ENCODE data around the gene FAM236B.
"Not testable (repeated sequence)": the region's sequence is repeated elsewhere in the genome, so short reads cannot be mapped to it uniquely, and the experiment has no call there.

Gene FAM236B

DNA sequence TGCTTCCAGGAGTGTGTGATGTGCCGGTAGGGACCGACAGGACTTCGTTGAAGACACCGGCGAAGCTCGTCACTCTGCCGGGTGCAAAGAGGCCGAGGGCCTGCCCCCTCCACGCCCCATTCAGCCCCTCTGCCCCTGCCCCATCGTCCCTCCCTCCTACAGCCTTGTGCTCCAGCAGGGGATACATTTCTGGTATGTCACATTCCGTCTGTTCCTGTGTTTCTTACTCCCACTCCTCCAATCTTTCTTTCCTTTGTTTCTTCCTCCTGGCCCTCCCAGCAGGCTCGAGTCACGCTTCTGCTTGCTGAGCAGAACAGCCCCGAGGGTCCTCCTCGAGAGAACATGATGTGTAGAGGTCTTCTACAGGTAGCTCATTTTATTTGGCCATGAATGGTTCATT, at the start of gene FAM236B:
TSS of gene FAM236B (minus strand) at position 101 of the 400 bp plus-strand sequence. CDS start at position 1, 100 bp downstream.
- H3K4me3 ChIP-seq (ENCODE audit: low read depth, low read length): not testable (repeated sequence)

DNA sequence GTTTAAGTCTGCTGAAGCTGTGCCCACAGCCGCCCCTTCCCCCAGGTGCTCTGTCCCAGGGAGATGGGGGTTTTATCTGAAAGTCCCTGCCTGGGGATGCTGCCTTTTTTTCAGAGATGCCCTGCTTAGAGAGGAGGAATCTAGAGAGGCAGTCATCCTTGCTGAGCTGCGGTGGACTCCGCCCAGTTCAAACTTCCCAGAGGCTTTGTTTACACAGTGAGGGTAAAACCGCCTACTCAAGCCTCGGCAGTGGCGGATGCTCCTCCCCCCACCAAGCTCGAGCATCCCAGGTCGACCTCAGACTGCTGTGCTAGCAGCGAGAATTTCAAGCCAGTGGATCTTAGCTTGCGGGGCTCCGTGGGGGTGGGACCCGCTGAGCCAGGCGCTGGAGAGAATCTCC, 48.2 kb upstream of the FAM236B start:
- not testable (repeated sequence) for H3K4me3 ChIP-seq (ENCODE audit: low read depth, low read length)

GRCh38 chrX:72808110-72808509, 25.6 kb upstream of the FAM236B start, which contains the start of gene FAM236D:
TSS of gene FAM236D (minus strand) at chrX:72808210. CDS start at chrX:72808110, 100 bp downstream.
- not testable (repeated sequence) for H3K4me3 ChIP-seq (ENCODE audit: low read depth, low read length)

DNA sequence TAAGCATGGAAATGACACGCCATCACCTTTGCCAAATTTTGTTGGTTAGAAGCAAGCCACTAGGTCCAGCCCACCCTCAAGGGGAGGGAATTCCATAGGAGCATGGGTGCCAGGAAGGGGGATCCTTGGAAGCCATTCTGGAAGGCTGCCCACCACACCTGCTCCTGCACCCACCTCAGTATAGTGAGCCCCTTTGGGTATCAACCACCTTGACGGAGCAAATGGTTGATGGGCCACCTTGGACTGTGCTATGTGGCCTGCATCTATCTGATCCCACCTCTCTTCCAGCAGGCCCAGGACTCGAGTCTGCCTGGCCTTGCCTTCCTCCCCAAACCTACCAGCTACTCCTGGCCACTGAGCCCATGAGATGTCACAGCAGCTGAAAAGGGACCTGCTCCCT, 7.9 kb upstream of the FAM236B start:
- H3K4me3 ChIP-seq (ENCODE audit: low read depth, low read length): not testable (repeated sequence)

DNA sequence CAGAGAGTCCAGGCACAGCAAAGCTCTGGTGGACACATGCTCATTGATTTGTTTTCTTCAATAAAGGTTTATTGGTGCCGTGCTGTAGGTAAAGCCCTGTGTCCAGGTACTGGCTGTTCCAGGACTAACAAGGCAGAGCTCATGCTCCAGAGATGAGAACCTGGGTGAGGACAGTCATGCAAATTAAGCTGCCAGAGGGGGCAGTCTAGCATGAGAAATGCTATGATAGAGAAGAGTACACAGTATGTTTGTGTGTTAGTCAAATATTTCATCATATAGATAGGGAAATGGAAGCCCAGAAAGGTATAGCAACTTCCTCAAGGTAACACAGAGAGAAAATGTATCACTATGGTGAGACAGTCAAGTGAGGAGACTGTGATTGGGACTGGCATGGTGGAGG, 5.7 kb upstream of the FAM236B start:
- not testable (repeated sequence) for H3K4me3 ChIP-seq (ENCODE audit: low read depth, low read length)

- H3K4me3 ChIP-seq (ENCODE audit: low read depth, low read length): not testable (repeated sequence)
These were observed 1.5 kb upstream of the FAM236B start for GRCh38 chrX:72783964-72784363.

DNA sequence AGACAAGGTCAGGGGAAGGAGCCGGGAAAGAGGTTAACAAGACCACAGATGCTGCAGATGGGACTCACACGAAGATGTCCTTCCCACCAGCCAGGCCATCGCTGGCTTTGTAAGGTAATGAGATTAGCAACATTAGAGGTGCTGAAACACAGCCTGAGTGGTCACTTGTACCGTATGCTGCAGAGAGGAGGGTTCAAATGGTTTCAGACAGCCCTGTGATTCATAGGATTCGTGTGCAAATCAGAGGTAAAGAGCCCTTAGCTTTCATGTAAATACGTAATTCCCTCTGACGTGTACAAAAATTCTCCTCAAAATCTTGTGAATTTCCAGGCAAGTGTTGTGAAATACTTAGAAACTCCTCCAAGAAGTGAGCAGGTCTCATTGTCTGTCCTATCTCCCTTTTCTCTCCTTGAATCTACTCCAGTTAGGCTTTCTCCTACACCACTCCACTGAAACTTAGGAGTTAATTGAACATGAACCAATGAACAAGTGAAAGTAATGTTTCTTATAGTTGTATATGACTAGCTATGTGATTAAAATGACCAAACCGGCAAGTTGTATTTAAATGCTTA, 991 bp upstream of the FAM236B start:
- H3K4me3 ChIP-seq (ENCODE audit: low read depth, low read length): not testable (repeated sequence)

DNA sequence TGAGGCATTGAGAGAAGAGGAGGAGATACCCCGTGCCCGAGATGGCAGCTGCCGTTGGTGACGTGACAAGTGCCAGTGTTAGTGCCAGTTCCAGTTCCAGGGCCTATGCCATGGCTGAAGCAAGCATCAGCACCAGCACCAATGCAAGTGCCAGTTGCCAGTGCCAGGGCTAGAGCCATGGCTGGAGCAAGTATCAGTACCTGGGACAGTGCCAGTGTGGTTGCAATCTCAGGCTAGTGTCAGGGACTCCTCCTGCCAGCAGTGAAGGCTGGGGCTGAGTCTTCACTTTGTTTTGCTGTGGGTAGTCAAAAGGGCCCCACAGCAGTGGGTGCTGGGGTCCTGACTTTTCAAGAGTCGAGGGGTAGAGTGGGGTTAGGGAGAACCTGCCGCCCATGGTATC, 4.3 kb downstream of the FAM236B start:
- H3K4me3 ChIP-seq (ENCODE audit: low read depth, low read length): not testable (repeated sequence)

DNA sequence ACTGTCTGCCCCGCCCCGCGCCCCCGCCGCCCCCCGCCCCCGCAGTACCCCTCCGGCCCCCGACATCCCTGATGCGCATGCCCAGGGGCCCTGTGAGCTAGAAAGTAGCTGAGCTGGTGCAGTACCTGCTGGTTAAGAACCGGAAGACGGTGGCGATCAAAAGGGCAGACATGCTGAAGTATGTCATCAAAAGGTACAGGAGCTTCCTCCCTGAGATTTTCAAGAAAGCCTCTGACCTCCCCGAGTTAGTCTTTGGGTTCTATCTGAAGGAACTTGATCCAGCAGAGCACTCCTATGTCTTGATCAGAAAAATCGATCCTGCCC, 5.0 kb downstream of the FAM236B start:
- H3K4me3 ChIP-seq (ENCODE audit: low read depth, low read length): not testable (repeated sequence)

DNA sequence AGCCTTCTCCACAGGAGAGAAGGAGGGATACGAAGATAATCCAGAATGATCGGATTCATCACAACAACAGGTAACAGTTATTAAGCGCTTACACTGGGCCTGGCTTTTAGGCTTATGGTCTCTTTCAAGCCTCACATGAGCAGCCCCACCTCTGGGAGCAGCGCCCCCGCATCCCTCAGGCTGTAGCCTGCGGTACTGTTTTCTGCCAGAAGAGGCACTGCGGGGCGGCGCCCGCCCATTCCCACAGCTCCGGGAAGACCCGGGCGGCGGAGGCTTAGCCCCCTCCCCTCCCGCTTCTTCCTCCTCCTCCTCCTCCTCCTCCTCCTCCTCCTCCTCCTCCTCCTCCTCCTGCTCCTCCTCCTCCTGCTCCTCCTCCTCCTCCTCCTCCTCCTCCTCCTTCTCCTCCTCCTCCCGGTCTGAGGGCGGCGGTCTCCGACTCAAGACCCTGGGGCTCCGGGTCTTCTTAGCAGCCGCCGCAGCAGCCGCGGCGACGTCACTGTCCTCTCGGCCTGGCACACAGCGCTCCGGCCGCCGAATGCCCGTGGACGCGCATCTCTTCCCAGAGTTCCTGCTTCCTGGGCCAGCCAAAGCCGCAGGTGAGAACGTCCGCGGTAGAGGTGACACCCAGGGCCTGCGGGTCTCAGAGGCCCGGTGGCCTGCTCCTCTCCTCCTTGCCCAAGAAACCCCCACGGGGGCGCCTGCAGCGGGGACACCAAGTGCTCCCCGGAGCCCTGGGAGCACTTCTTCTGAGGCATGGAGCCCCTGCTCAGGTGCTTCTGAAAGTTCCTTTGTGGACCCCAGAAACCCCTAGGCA, 5.6 kb downstream of the FAM236B start, which contains the start of gene DMRTC1B:
TSS of gene DMRTC1B (plus strand) at position 238 of the 814 bp plus-strand sequence. CDS start 68,246 bp downstream, outside the sequence.
- H3K4me3 ChIP-seq (ENCODE audit: low read depth, low read length): not testable (repeated sequence)

DNA sequence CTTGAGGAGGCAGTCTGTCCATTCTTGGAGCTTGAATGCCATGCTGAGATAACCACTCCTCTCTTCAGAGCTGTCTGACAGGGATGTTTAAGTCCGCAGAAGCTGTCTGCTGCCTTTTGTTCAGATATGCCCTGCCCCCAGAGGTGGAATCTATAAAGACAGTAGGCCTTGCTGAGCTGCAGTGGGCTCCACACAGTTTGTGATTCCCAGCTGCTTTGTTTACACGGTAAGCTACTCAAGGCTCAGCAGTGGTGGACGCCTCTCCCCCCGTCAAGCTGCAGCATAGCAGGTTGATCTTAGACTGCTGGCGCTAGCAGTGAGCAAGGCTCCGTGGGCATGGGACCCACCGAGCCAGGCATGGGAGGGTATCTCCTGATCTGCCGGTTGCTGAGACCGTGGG, 22.0 kb downstream of the FAM236B start:
- H3K4me3 ChIP-seq (ENCODE audit: low read depth, low read length): not testable (repeated sequence)

DNA sequence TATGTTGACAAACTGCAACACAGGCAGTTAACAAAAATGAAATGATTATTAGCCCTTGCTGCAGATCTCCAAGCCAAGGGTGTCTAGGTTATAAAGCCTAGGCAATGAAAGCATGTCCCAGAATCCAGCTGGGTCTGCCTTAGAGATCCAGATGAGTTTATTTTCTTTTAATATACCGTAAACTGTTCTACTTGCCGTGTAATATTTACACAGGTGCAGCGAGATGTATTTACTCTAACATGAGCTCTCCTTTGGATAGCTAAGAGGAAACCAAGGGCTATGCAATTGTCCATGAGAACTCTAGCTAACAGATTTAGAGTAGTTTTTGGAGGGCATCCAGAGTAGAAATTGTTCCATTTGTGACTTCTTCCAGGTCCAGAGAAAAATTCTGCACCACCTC, 33.9 kb downstream of the FAM236B start:
- not testable (repeated sequence) for H3K4me3 ChIP-seq (ENCODE audit: low read depth, low read length)

GRCh38 chrX:72745546-72745945, 36.9 kb downstream of the FAM236B start:
- H3K4me3 ChIP-seq (ENCODE audit: low read depth, low read length): not testable (repeated sequence)

- no peak overlapping the region for H3K4me3 ChIP-seq (ENCODE audit: low read depth, low read length)
- TF ChIP-seq, protein P1, sequence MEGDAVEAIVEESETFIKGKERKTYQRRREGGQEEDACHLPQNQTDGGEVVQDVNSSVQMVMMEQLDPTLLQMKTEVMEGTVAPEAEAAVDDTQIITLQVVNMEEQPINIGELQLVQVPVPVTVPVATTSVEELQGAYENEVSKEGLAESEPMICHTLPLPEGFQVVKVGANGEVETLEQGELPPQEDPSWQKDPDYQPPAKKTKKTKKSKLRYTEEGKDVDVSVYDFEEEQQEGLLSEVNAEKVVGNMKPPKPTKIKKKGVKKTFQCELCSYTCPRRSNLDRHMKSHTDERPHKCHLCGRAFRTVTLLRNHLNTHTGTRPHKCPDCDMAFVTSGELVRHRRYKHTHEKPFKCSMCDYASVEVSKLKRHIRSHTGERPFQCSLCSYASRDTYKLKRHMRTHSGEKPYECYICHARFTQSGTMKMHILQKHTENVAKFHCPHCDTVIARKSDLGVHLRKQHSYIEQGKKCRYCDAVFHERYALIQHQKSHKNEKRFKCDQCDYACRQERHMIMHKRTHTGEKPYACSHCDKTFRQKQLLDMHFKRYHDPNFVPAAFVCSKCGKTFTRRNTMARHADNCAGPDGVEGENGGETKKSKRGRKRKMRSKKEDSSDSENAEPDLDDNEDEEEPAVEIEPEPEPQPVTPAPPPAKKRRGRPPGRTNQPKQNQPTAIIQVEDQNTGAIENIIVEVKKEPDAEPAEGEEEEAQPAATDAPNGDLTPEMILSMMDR (IDR thresholded peaks at IDR 0.05; ENCODE audit: low read depth, low read length): no peak
These were observed 46.9 kb downstream of the FAM236B start for GRCh38 chrX:72735561-72735960.

- not testable (repeated sequence) for H3K4me3 ChIP-seq (ENCODE audit: low read depth, low read length)
These were observed 48.8 kb downstream of the FAM236B start for GRCh38 chrX:72733636-72734035.
